ENCODE measurements around the gene CERS6. TPM values are rescaled to one million over a fixed set of nuclear protein-coding genes. Genes with fewer than 3 reads are reported as not detected.
"Not testable (repeated sequence)": the region's sequence is repeated elsewhere in the genome, so short reads cannot be mapped to it uniquely, and the experiment has no call there.

The CERS6 gene
- total RNA-seq, 1 experiment from 2014 or later: 32.0 TPM

- DNase-seq (ENCODE audit: low spot score): no peak
Observed at GRCh38 chr2:168496906-168497305, 40.8 kb downstream of the CERS6 start.

- DNase-seq (ENCODE audit: low spot score): no peak
Observed at GRCh38 chr2:168499500-168499899, 43.4 kb downstream of the CERS6 start.

GRCh38 chr2:168500516-168500915, 44.4 kb downstream of the CERS6 start:
- DNase-seq (ENCODE audit: low spot score): no peak

- no peak for DNase-seq (ENCODE audit: low spot score)
Observed at GRCh38 chr2:168501466-168502065, 45.5 kb downstream of the CERS6 start.

- DNase-seq (ENCODE audit: low spot score): not testable (repeated sequence)
Observed at GRCh38 chr2:168502852-168503251, 46.8 kb downstream of the CERS6 start.

- no peak for DNase-seq (ENCODE audit: low spot score)
Observed at GRCh38 chr2:168503901-168504300, 47.8 kb downstream of the CERS6 start.

- no peak for DNase-seq (ENCODE audit: low spot score)
Observed at GRCh38 chr2:168504323-168504722, 48.3 kb downstream of the CERS6 start.

GRCh38 chr2:168510125-168510756, 54.2 kb downstream of the CERS6 start:
- DNase-seq (ENCODE audit: low spot score): no peak

GRCh38 chr2:168514692-168515091, 58.6 kb downstream of the CERS6 start:
- DNase-seq (ENCODE audit: low spot score): no peak

GRCh38 chr2:168515502-168515901, 59.4 kb downstream of the CERS6 start:
- no peak for DNase-seq (ENCODE audit: low spot score)

GRCh38 chr2:168517816-168518215, 61.7 kb downstream of the CERS6 start:
- DNase-seq (ENCODE audit: low spot score): no peak

- no peak for DNase-seq (ENCODE audit: low spot score)
Observed at GRCh38 chr2:168518555-168519066, 62.5 kb downstream of the CERS6 start.

- no peak for DNase-seq (ENCODE audit: low spot score)
Observed at GRCh38 chr2:168519534-168520308, 63.6 kb downstream of the CERS6 start.

GRCh38 chr2:168521053-168521741, 65.1 kb downstream of the CERS6 start:
- DNase-seq (ENCODE audit: low spot score): no peak

- no peak for DNase-seq (ENCODE audit: low spot score)
Observed at GRCh38 chr2:168522446-168522845, 66.4 kb downstream of the CERS6 start.

GRCh38 chr2:168524005-168524404, 67.9 kb downstream of the CERS6 start:
- no peak for DNase-seq (ENCODE audit: low spot score)

GRCh38 chr2:168525020-168525419, 68.9 kb downstream of the CERS6 start:
- DNase-seq (ENCODE audit: low spot score): no peak

- DNase-seq (ENCODE audit: low spot score): no peak
Observed at GRCh38 chr2:168525716-168526446, 69.8 kb downstream of the CERS6 start.

- no peak for DNase-seq (ENCODE audit: low spot score)
Observed at GRCh38 chr2:168526641-168527040, 70.6 kb downstream of the CERS6 start.

- no peak for DNase-seq (ENCODE audit: low spot score)
Observed at GRCh38 chr2:168528016-168528415, 71.9 kb downstream of the CERS6 start.

GRCh38 chr2:168528469-168528868, 72.4 kb downstream of the CERS6 start:
- no peak for DNase-seq (ENCODE audit: low spot score)

Data from HT-29 (cell line).